ENCODE results near the gene SLC8A1.

DNA sequence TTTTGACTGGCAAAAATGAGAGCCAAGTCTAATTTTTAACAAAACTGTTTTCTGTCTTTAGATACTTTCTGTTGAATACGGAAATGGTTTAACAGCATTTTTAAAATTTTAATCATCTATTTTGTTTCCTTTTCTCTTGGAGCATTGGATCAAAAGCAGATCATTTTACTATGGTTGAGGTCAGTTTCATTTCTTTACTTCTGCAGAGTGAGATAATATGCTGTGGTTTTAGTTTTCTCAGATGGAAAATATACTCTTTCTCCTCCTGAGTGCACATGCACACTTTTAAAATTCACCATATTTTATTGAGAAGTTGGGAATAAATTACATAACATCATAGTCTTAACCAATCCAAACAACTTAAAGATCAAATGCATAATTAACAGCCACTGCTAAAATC, 283.3 kb downstream of the SLC8A1 start:
- TF ChIP-seq, protein P1, sequence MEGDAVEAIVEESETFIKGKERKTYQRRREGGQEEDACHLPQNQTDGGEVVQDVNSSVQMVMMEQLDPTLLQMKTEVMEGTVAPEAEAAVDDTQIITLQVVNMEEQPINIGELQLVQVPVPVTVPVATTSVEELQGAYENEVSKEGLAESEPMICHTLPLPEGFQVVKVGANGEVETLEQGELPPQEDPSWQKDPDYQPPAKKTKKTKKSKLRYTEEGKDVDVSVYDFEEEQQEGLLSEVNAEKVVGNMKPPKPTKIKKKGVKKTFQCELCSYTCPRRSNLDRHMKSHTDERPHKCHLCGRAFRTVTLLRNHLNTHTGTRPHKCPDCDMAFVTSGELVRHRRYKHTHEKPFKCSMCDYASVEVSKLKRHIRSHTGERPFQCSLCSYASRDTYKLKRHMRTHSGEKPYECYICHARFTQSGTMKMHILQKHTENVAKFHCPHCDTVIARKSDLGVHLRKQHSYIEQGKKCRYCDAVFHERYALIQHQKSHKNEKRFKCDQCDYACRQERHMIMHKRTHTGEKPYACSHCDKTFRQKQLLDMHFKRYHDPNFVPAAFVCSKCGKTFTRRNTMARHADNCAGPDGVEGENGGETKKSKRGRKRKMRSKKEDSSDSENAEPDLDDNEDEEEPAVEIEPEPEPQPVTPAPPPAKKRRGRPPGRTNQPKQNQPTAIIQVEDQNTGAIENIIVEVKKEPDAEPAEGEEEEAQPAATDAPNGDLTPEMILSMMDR (IDR thresholded peaks at IDR 0.05; ENCODE audit: insufficient read depth, low read depth, low read length) = no peak
- TF ChIP-seq EZH2 (IDR thresholded peaks at IDR 0.05; ENCODE audit: insufficient read depth, low read length) = no peak

Measured in astrocyte (in vitro differentiated cells and primary cell).